ENCODE data around the gene OSBPL1A.
A peak's percentile ranks its signal among the peaks of the same experiment; 100 is the strongest.

GRCh38 chr18:24426398-24427294, 29.0 kb upstream of the OSBPL1A start, which contains the start of gene IMPACT:
- TF ChIP-seq CTCF (IDR thresholded peaks at IDR 0.05) (no peak), POLR2A (IDR thresholded peaks at IDR 0.05) (peak; percentile 18 to 44)

Measured in Peyer's patch (tissue), 4 donors.